NCI-H446 treated with DMSO at 0.1 percent for 48 hours (cell line): Measurements from ENCODE around the gene CYBB.

Experiments used
- DNase-seq: peaks from one replicate; lab custom pipeline; 2025; lab: John Stamatoyannopoulos, UW

The CYBB gene

GRCh38 chrX:37844622-37845021 is 64.8 kb downstream of the CYBB start:
- DNase-seq = no peak

GRCh38 chrX:37846141-37846540 is 66.3 kb downstream of the CYBB start:
- no peak for DNase-seq

DNA sequence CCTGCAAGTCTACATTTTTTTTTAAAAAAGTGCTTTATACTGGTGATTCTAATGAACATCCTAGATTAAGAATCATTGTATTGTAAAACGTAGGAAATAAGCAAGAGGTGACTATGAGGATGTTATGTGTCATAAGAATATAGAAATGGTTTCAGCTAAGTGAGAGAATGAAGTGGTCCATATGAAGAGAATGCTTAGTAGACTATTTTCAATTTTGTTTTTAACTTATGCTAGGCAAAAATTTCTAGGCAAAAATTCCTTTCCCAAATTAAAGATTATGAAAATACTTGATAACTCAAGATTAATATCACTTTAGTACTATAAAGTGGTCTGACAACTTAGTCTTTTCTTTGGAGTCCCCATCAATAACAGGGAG is 66.7 kb downstream of the CYBB start:
- DNase-seq = no peak

- peak; percentile 85 for DNase-seq
These were observed 67.3 kb downstream of the CYBB start, which contains the start of gene DYNLT3 for GRCh38 chrX:37846934-37847732. Gene DYNLT3 (minus strand): TSS chrX:37847571. CDS start chrX:37847510, 61 bp downstream.

DNA sequence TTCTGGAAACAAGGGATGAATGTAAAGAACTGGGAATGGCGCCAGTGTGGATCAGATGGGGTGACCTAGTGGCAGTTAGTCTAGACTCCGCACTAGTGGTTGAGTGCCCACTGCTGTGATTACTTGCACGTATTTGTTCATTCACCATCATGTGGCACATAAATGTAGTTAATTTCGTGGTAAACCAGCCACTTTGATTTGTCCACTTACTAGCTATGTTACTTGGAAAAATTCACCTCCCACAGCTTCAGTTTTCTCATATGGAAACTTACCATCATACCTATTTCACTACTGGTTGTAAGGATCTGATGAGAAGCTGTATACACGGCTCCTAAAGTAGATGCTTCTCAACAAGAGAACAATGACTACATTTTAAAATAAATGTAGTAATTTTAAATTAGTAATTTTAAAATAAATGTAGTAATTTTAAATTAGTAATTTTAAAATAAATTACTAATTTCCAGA is 67.9 kb downstream of the CYBB start:
- DNase-seq = no peak

DNA sequence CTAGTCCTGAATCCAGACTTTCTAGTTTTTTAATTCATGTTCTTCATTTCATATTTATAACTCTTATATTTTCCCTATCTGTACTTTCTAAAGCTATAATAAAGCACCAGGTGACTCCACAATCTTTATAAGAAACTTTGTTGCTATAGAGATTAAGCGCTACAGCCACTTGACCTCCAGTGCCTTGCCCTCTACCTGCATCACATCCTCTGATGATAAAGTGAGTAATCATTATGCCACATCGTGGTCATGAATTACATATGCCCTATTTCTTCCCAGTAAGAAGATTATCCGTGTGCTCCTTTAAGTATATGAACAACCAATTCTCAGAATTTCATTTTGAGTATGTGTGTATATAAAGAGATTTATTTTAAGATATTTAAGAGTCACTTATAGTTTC is 74.3 kb downstream of the CYBB start:
- no peak for DNase-seq

GRCh38 chrX:37854748-37855147 is 74.9 kb downstream of the CYBB start:
- DNase-seq = no peak

DNA sequence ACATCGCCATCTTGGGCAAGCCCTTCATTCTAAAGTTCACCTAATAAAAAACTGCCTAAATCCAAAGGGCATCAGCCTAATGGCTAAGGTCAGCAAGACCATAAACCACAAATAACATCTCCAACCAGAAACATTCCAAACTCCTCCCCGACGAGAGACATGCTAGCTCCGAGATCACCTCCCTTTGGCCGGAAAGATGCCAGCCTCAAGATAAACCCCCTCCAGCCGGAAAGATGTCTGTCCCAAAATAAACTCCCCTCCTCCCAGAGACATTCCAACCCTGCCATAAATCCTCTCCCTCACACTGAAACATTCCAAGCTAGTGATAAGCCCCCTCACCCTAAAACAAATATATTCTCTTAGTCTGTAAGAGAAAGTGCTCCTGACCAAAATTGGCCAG is 80.9 kb downstream of the CYBB start:
- no peak for DNase-seq

- DNase-seq = no peak
These were observed 83.0 kb downstream of the CYBB start for GRCh38 chrX:37862851-37863250.
